ENCODE data around the gene MYO7A. TPM values are rescaled to one million over a fixed set of nuclear protein-coding genes. Genes with fewer than 3 reads are reported as not detected.

MYO7A gene
- total RNA-seq, 1 donor from 2014 or later = 0.16 TPM

GRCh38 chr11:77179048-77179447 is 51.0 kb downstream of the MYO7A start:
- FAIRE-seq (no peak), DNase-seq (ENCODE audit: low read depth) (no peak)
- Histone ChIP-seq H3K4me2 (ENCODE audit: low read length) (no peak overlapping the region), H4K20me1 (ENCODE audit: insufficient read depth, low read length) (no peaks in the 10 kb centered on the region), H3K79me2 (ENCODE audit: insufficient read depth, low read length) (no peaks in the 10 kb centered on the region), H3K9me3 (ENCODE audit: insufficient read depth, low read depth, low read length) (no peaks in the 10 kb centered on the region), H3K27ac (ENCODE audit: low read depth, low read length) (no peak overlapping the region), H3K4me1 (ENCODE audit: insufficient read depth, low read length) (no peaks in the 10 kb centered on the region), H3K27me3 (ENCODE audit: insufficient read depth, low read length) (no peaks in the 10 kb centered on the region), H3K36me3 (ENCODE audit: insufficient read depth, low read length) (no peaks in the 10 kb centered on the region), H3K4me3 (ENCODE audit: insufficient read depth, low read depth, low read length) (no peak overlapping the region), H3K9ac (ENCODE audit: low read length) (no peak overlapping the region), H2AFZ (ENCODE audit: low read depth, low read length) (no peak overlapping the region)
- Mint-ChIP-seq H3K27me3 (ENCODE audit: low read depth, unreplicated experiment) (peaks cover 35% of the 10 kb centered on the region), H3K36me3 (ENCODE audit: low read depth, unreplicated experiment) (peaks cover 3% of the 10 kb centered on the region), H3K4me1 (ENCODE audit: low read depth, unreplicated experiment) (no peaks in the 10 kb centered on the region), H3K9me3 (ENCODE audit: unreplicated experiment) (peaks cover 5% of the 10 kb centered on the region), H3K27ac (ENCODE audit: unreplicated experiment) (no peak overlapping the region), H3K4me3 (ENCODE audit: unreplicated experiment) (no peak overlapping the region)
- no peak for TF ChIP-seq EZH2 (IDR thresholded peaks at IDR 0.05; ENCODE audit: insufficient read depth, low read length)
- no peak for TF ChIP-seq CTCF (IDR thresholded peaks at IDR 0.05; ENCODE audit: insufficient read depth, low read depth, low read length)

- Mint-ChIP-seq H3K4me1 (ENCODE audit: low read depth, unreplicated experiment) (no peaks in the 10 kb centered on the region), H3K27me3 (ENCODE audit: low read depth, unreplicated experiment) (peaks cover 33% of the 10 kb centered on the region), H3K9me3 (ENCODE audit: unreplicated experiment) (peaks cover 5% of the 10 kb centered on the region), H3K36me3 (ENCODE audit: low read depth, unreplicated experiment) (peaks cover 3% of the 10 kb centered on the region), H3K27ac (ENCODE audit: unreplicated experiment) (no peak overlapping the region), H3K4me3 (ENCODE audit: unreplicated experiment) (no peak overlapping the region)
- FAIRE-seq (no peak), DNase-seq (ENCODE audit: low read depth) (no peak)
- Histone ChIP-seq H2AFZ (ENCODE audit: low read depth, low read length) (no peak overlapping the region), H3K27me3 (ENCODE audit: insufficient read depth, low read length) (no peaks in the 10 kb centered on the region), H3K4me2 (ENCODE audit: low read length) (no peak overlapping the region), H3K27ac (ENCODE audit: low read depth, low read length) (no peak overlapping the region), H3K79me2 (ENCODE audit: insufficient read depth, low read length) (no peaks in the 10 kb centered on the region), H3K4me3 (ENCODE audit: insufficient read depth, low read depth, low read length) (no peak overlapping the region), H4K20me1 (ENCODE audit: insufficient read depth, low read length) (no peaks in the 10 kb centered on the region), H3K4me1 (ENCODE audit: insufficient read depth, low read length) (no peaks in the 10 kb centered on the region), H3K9ac (ENCODE audit: low read length) (no peak overlapping the region), H3K9me3 (ENCODE audit: insufficient read depth, low read depth, low read length) (no peaks in the 10 kb centered on the region), H3K36me3 (ENCODE audit: insufficient read depth, low read length) (no peaks in the 10 kb centered on the region)
- TF ChIP-seq CTCF (IDR thresholded peaks at IDR 0.05; ENCODE audit: insufficient read depth, low read depth, low read length) (no peak), EZH2 (IDR thresholded peaks at IDR 0.05; ENCODE audit: insufficient read depth, low read length) (no peak)
Observed at GRCh38 chr11:77179681-77180080, 51.6 kb downstream of the MYO7A start.

GRCh38 chr11:77180346-77180745 is 52.3 kb downstream of the MYO7A start:
- Mint-ChIP-seq H3K4me1 (ENCODE audit: low read depth, unreplicated experiment) (no peaks in the 10 kb centered on the region), H3K36me3 (ENCODE audit: low read depth, unreplicated experiment) (peaks cover 3% of the 10 kb centered on the region), H3K9me3 (ENCODE audit: unreplicated experiment) (peaks cover 5% of the 10 kb centered on the region), H3K27ac (ENCODE audit: unreplicated experiment) (no peak overlapping the region), H3K4me3 (ENCODE audit: unreplicated experiment) (no peak overlapping the region), H3K27me3 (ENCODE audit: low read depth, unreplicated experiment) (peaks cover 33% of the 10 kb centered on the region)
- no peak overlapping the region for H3K4me3 ChIP-seq (ENCODE audit: insufficient read depth, low read depth, low read length)
- H3K27me3 ChIP-seq (ENCODE audit: insufficient read depth, low read length) = no peaks in the 10 kb centered on the region
- no peak overlapping the region for H2AFZ ChIP-seq (ENCODE audit: low read depth, low read length)
- FAIRE-seq (no peak), DNase-seq (ENCODE audit: low read depth) (no peak)
- no peaks in the 10 kb centered on the region for H3K36me3 ChIP-seq (ENCODE audit: insufficient read depth, low read length)
- no peaks in the 10 kb centered on the region for H3K9me3 ChIP-seq (ENCODE audit: insufficient read depth, low read depth, low read length)
- no peak for TF ChIP-seq EZH2 (IDR thresholded peaks at IDR 0.05; ENCODE audit: insufficient read depth, low read length)
- TF ChIP-seq CTCF (IDR thresholded peaks at IDR 0.05; ENCODE audit: insufficient read depth, low read depth, low read length) = no peak
- H3K9ac ChIP-seq (ENCODE audit: low read length) = no peak overlapping the region
- H3K4me1 ChIP-seq (ENCODE audit: insufficient read depth, low read length) = no peaks in the 10 kb centered on the region
- no peaks in the 10 kb centered on the region for H3K79me2 ChIP-seq (ENCODE audit: insufficient read depth, low read length)
- no peaks in the 10 kb centered on the region for H4K20me1 ChIP-seq (ENCODE audit: insufficient read depth, low read length)
- no peak overlapping the region for H3K4me2 ChIP-seq (ENCODE audit: low read length)
- no peak overlapping the region for H3K27ac ChIP-seq (ENCODE audit: low read depth, low read length)
